NCI-H128 (cell line): ENCODE measurements around the gene PCGF6.
"Not testable (repeated sequence)": the region's sequence is repeated elsewhere in the genome, so short reads cannot be mapped to it uniquely, and the experiment has no call there.

Source experiments
- DNase-seq: peaks from one replicate; lab custom pipeline; 2025; ENCODE audit not compliant: unreplicated experiment; lab: John Stamatoyannopoulos, UW

Gene PCGF6, protein sequence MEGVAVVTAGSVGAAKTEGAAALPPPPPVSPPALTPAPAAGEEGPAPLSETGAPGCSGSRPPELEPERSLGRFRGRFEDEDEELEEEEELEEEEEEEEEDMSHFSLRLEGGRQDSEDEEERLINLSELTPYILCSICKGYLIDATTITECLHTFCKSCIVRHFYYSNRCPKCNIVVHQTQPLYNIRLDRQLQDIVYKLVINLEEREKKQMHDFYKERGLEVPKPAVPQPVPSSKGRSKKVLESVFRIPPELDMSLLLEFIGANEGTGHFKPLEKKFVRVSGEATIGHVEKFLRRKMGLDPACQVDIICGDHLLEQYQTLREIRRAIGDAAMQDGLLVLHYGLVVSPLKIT

DNA sequence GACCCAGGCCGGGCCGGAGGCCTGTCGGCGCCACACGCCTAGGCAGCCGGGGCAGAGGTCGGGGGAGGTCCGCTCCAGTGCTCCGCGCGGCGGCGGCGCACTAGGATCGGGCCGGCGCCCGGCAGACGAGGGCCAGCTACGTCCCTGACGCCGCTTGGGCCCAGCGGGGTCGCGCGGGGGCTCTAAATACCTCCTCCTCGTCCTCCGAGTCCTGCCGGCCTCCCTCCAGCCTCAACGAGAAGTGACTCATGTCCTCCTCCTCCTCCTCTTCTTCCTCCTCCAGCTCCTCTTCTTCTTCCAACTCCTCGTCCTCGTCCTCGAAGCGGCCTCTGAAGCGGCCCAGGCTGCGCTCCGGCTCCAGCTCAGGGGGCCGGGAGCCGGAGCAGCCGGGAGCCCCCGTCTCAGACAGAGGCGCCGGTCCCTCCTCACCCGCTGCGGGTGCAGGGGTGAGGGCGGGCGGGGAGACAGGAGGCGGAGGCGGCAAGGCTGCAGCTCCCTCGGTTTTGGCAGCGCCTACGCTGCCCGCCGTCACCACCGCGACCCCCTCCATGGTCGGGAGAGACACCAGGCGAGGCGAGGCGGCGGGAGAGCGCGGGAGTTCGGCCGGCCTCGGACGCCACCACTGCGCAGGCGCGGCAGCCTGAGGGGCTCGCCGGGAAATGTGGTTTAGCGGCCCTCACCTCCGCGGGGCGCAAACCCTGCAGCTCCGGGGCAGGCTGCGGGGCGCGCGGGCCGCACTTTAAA lies at the start of gene PCGF6:
Gene PCGF6, minus strand, starts transcription at position 624 of the 744 bp plus-strand sequence. Its CDS starts 74 bp downstream, at position 550.
- DNase-seq, result peak; percentile 34

DNA sequence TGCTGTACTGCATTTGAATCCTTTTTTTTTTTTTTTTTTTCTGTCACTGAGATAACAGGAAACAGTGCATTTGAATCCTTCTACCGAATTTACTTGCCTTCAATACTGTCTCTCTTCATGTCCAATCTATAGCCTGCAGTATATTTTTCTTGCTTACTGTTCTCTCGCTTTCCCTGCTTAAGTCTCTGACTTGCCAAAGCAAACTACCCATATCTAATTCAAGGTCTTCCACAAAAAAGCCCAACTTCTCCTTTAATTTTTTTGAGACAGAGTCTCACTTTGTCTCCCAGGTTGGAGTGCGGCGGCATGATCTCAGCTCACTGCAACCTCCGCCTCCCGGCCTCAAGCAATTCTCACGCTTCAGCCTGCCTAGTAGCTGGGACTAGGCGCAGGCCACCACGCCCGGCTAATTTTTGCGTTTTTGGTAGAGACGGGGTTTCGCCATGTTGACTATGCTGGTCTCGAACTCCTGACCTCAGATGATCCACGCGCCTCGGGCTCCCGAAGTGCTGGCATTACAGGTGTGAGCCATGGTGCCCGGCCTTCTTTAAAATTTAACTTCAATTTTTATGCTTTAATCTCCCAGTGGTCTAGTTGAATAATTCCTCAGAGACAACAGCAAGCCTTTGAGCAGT lies 46.4 kb upstream of the PCGF6 start:
- DNase-seq, result no peak

DNA sequence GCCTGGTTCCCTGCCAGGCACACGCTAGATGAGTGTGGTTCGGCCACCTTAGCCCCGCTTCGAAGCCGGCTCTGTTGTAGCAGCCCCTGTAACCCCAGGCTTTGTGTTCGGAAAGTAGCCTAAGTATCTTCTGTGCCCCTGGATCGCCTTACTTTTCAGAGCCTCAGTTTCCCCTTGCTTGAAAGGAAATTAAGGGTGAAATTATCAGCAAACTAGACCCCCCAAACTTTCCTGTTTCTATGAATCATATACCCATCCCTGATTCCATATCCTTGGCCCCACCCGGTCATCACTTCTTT lies 45.8 kb upstream of the PCGF6 start:
- no peak for DNase-seq

DNA sequence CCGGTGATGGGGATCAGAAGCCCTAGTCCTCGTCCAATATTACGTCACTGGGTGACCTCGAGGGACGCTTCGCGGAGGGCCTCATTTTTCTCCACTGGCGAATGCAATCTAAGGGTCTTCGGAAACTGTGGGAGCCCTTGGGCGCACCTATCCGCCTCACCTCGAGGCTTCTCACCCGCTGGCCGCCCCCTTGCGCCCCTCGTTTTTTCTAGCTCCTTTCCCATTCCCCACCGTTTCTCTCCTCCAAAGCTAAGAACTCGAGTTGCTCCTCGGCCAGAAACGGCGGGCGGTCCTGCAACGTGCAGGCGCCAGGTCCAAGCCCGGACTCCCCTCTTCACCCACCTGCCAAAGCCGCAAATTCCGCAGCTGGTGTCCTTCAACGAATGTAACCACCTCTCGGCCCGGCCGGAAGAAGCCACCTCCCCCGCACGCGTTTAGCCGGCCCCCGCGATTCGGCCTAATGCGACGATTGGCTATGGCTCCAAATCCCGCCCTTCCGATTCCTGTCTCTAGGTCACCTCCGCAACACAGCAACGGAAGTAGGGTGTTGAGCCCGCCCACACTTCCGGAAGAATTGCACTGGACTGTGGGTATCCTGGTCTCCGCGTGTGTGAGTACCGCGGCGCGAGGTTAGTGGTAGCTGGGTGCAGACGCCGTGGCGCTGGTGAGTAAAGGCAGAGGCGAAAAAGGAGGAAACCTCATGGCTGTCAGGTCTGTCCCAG lies 45.3 kb upstream of the PCGF6 start, which contains the start of the genes ATP5MK and PDCD11:
Gene ATP5MK, minus strand, starts transcription at position 409 of the 722 bp plus-strand sequence. CDS start 4,018 bp downstream, outside the sequence.
Gene PDCD11, plus strand, starts transcription at position 560 of the 722 bp plus-strand sequence. CDS start 1,801 bp downstream, outside the sequence.
- peak; percentile 91 for DNase-seq

DNA sequence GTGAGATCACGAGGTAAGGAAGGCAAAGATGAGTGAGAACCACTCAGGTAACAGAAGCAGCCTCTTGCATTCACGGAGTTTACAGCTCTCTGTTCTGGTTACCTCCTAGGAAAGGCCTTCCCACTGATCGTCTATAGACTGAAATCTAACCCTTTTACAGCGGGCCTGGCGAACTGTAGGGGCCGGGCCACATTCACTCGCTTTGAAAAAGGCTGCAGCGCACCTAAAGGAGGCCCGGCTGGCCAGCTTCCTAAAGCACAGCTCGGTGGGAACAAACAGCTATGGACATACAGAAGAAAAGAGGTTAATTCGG lies 44.8 kb upstream of the PCGF6 start:
- no peak for DNase-seq

DNA sequence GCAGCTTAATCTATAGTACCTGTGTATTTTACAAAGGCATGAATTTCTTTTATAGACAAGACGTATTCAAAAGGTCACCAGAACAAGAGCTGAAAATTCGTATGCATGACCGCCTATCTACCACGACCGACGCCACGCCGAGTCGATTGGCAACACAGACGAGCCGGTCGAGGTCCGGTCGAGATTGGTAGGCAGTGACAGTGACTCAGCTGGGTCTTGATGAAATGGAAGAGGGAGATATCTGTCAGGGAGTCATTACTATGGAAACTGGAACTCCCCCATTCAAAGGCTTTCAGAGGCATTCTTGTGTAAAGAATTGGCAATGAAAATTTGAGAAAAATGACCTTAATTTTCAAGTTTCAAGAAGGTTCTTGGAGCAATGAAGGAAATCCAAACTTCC lies 43.2 kb upstream of the PCGF6 start:
- DNase-seq, result no peak

DNA sequence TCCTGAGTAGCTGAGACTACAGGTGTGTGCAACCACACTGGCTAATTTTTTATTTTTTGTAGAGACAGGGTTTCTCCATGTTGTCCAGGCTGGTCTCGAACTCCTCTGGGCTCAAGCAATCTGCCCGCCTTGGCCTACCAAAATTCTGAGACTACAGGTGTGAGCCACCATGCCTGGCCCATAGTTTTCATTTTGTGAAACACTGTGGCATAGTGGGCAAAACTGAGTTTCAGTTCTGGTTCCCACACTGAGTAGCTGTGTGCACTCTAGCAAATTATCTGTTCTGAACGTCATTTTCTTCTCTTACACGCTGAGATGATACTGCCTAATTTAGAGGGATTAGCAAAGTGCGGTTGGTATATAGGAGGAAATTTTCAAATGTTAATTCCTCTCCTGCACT lies 31.8 kb upstream of the PCGF6 start:
- no peak for DNase-seq

DNA sequence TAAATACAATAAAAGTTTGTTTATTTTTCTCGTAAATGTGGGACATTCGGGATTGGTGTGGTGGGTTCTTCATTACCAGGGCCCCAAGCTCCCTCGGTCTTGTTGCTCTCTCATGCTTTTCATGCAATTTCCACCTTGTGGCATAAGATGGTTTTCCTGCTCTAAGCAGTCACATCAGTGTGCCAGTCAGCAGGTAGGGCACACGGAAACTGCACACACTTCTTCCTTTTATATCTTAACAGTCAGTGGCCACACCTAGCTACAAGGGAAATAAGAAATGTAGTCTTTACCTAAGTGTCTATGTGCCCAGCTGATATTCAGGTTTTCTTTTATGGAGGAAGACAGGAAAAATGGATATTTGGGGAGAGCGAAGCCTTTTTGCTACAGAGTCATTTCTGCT lies 23.3 kb upstream of the PCGF6 start:
- DNase-seq, result no peak

DNA sequence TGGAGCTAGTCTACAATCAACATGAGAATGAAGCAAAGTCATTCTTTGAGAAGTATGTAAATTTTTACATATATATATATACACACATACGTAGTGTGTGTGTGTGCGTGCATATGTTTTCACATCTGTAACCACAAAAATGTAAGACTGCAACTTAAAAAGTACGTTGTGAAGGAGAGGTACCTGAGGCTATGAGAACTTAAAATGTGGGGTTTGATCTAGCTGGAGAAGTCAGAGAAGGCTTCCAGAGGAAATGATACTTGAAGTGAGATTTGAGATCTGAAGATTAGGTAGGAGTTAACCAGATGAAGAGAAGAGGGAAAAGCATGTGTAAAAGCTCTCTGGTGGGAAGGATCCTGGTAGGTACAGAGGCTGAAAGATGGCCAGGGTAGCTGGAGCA lies 22.6 kb upstream of the PCGF6 start:
- no peak for DNase-seq

DNA sequence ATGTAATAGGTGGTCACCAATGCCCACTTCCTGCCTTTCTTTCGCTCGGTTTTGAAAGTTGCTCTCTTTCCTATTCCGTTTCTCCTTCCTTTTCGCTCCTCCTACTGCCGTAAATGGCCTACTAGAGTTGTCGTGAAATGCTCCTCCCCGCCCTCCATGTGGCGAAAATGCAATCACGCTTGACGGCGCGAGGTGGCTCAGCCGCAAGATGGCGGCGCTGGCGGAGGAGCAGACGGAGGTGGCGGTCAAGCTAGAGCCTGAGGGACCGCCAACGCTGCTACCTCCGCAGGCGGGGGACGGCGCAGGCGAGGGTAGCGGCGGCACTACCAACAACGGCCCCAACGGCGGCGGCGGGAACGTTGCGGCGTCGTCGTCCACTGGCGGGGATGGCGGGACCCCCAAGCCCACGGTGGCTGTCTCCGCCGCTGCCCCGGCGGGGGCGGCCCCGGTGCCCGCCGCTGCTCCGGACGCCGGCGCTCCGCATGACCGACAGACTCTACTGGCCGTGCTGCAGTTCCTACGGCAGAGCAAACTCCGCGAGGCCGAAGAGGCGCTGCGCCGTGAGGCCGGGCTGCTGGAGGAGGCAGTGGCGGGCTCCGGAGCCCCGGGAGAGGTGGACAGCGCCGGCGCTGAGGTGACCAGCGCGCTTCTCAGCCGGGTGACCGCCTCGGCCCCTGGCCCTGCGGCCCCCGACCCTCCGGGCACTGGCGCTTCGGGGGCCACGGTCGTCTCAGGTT lies 17.0 kb upstream of the PCGF6 start, which contains the start of gene TAF5:
Gene TAF5, plus strand, starts transcription at position 195 of the 737 bp plus-strand sequence. Its CDS starts 14 bp downstream, at position 209.
- DNase-seq, result peak; percentile 70

DNA sequence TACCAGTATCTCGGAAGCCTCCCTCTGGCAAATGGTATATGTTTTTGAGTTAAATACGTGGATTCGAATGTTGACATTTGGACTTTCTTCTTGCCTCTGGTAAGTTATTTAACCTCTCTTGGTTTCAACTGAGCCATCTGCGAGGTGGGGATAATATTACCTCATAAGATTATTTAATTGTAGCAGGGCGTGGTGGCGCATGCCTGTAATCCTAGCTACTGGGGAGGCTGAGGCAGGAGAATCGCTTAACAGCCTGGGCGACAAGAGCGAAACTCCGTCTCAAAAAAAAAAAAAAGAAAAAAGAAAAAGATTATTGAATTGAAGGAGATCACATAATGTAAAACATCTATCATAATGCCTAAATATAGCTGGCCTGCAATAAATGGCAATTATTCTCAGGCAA lies 16.4 kb upstream of the PCGF6 start:
- no peak for DNase-seq

DNA sequence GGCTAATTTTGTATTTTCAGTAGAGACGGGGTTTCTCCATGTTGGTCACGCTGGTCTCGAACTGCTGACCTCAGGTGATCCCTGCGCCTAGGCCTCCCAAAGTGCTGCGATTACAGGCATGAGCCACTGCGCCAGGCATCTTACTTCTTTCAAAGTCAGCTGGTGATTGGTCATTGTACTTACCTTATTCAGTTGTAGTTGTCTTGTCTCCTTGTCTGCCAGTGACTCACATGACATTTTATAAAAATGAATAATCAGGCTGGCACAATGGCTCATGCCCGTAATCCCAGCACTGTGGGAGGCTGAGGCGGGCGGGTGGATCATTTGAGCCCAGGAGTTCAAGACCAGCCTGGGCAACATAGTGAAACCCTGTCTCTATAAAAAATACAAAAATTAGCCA lies 9.9 kb upstream of the PCGF6 start:
- not testable (repeated sequence) for DNase-seq

DNA sequence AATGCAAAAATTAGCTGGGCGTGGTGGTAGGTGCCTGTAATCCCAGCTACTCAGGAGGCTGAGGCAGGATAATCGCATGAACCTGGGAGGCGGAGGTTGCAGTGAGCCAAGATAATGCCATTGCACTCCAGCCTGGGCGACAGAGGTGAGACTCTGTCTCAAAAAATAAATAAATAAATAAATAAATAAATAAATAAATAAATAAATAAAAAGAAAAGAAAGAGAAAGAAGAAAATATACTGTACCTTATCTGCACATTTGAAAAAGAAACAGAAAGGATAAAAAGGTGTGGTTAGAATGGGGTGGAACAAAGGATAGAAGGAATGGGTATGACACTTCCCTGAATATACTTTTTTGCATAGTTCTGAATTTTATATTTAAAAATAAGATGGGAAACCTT lies 8.6 kb upstream of the PCGF6 start:
- not testable (repeated sequence) for DNase-seq

DNA sequence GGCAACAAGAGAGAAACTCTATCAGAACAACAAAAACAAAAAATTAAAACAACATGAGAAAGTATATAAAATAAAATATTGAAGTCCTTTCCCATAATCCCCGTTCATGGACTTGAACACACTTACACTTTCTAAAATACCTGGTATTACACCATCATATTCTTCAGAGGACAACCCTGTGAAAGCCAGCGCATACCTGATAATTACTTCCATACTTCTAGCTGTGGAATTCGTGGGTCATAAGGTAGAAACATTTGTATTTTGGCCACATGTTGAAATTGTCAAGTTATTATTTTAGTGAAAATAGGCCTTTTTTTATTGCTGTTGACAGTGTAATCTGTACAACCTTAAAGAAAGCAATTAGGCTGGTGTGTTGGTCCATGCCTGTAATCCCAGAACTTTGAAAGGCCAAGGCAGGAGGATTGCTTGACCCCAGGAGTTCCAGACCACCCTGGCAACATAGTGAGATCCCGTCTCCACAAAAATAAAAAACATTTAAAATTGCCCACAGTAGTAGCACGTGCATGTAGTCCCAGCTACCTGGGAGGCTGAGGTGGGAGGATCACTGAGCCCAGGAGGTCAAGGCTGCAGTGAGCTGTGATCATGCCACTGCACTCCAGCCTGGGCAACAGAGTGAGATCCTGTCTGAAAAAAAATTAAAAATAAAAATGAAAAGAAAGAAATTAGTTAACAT lies 5.1 kb upstream of the PCGF6 start:
- DNase-seq, result no peak

DNA sequence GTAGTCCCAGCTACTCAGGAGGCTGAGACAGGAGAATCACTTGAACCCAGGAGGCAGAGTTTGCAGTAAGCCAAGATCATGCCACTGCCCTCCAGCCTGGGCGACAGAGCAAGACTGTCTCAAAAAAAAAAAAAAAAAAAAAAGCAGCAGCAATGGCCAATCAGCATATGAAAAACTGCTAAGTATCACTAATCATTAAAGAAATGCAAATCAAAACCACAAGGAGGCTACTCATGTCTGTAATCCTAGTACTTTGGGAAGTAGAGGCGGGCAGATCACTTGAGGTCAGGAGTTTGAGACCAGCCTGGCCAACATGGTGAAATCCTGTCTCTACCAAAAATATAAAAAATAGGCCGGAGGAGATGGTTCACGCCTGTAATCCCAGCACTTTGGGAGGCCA lies 3.6 kb upstream of the PCGF6 start:
- not testable (repeated sequence) for DNase-seq

DNA sequence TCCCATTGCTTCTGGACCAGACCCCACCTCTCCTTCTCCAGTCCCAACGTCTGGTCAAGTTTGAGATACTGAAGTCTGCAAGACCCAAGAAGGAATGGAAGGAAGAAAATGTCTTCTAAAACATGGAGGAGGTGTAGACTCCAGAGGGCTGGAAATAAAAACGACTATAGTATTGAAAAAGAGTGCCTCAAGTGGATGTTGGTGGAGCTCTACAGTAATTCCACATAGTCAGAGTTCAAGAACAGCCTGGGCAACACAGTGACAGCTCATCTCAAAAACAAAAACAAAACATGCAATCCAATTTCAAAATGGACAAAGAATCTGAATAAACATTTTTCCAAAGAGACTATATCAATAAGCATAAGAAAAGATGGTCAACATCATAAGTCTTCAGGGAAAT lies 2.3 kb upstream of the PCGF6 start:
- no peak for DNase-seq

DNA sequence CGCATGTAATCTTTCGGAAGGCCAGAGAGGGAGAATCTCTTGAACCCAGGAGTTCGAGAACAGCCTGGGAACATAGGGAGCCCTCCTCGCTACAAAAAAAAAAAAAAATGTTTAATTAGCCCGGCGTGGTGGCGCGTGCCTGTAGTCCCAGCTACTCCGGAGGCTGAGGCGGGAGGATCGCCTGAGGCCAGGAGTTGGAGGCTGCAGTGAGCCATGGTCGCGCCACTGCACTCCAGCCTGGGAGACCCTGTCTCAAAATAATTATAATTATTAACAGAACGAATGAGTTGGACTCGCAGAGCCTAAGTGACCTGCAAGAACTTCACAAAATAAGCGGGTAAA lies 794 bp downstream of the PCGF6 start:
- DNase-seq, result no peak

DNA sequence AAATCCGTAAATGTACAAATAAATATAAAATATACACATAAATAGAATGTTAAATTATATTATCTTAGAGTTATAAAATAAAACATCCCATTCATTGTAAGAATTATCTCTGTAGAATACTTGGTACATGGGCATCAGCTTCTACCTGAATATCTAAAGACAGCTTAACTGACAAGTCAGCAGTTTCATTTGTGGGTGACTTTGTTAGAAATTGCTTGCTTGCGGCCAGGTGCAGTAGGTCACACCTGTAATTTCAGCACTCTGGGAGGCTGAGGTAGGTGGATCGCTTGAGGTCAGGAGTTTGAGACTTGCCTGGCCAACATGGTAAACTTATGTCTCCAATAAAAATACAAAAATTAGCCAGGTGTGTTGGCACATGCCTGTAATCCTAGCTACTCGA lies 14.6 kb downstream of the PCGF6 start:
- DNase-seq, result no peak

DNA sequence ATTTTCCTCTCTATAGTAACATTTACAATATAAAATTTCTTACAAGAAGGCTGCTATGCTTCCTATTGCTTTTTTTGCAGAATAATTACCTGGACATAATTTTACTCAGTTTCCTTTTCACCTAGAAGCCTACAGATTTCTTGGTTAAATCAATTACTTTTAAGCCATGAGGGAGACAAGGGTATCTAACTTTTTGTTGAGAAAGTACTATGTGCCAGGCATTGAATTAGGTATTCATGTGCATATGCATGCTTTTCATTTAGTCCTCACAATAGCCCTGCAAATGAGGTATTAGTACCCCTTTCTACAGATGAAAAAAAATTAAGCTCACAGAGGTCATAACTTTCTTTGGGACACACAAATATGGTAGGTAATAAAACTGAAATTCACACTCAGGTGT lies 16.4 kb downstream of the PCGF6 start:
- DNase-seq, result no peak

DNA sequence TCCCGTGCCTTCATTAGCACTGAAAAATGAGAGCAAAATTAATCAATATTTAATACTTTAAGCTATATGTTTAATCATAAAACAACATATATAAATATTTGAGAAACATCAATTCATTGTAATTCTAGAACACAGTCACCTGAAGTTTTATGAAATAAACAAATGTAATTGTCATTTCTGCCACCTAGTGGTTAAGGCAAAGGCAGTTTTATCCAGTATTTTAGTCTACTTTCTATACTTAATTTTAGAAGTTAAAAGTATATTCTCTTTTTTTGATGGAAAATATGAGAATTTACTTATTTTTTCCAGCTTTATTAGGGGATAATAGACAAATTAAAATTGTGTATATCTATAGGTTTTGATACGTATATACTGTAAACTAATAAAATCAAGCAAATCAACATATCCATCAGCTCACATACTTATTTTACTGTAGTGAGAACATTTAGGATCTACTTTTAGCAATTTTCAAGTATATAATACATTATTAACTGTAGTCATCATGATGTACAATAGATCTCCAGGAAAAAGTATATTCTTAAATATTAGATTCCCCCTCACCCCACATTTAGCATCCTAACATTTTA lies 16.9 kb downstream of the PCGF6 start:
- DNase-seq, result no peak
